GM18519 (cell line): ENCODE measurements around the gene PLXNA1.

Experiments
- ATAC-seq: cut with Tn5 transposase; IDR thresholded peaks from one replicate; pipeline ENCODE4 v1.9.1; 2021; ENCODE audit warnings: mild to moderate bottlenecking, moderate library complexity; ENCODE audit not compliant: unreplicated experiment, low FRiP score

Gene PLXNA1

DNA sequence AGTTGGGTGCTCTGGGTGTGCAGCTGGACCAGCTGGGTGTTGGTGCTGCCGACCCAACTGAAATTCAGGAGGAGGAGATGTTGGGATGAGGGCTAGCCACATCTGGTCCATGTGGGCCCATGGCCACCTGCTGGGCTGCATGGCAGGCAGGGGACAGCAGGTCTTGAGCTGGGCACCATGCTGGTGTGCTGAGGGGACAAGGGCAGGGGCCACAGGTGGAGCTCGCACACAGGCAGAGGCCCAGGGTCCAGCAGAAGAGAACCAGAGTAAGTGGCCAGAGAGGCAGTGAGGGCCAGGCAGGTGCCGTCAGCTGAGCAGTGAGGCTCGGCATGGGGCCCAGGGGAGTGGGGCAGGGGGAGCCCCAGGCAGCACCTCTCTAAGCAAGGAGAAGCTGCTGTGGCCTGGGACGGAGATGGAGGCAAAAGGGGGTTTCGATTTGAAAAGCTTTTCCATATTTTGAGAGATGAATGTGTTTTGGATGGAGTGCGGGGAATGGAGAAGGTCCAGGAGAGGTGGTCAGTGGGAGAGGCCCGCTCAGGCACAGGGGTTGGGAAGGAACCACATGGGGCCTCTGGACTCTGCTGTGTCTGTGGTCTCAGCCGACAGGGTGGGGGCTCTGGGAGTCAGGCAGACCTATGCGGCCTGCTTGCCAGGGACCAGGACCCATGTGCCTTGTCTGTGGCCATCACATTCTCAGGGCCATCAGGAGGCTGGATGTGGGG is 30.5 kb upstream of the PLXNA1 start:
- ATAC-seq, result no peak

DNA sequence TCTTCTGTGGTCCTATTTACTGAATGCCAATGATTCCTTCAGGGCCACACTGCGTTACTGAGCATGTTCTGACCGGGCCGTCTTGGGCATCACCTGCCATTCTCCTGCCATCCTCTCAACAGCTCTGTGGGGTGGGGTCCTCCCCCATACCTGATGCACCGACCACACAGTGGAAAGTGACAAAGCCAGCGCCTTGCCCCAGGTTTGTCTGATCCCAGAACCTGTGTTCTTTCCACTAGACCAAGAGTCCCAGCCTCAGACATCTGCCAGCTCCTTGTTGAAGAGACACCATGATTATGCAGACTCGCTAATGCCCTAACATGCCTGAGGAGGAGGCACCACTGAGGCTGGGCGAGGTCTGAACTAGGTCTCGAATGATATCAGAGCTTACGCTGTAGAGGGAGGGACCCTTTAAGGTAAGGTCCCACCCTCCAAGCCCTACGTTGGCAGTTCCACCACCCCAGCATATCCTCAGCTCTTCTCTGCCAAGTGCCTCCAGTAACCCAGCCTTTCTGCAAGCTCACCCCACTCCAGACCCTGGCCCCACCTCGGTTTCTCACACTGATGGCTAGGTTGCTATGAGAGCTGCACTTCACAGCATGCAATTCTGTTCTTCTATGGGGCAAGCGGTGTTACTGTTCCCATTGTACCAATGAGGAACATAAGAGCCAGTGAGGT is 29.8 kb upstream of the PLXNA1 start:
- no peak for ATAC-seq

DNA sequence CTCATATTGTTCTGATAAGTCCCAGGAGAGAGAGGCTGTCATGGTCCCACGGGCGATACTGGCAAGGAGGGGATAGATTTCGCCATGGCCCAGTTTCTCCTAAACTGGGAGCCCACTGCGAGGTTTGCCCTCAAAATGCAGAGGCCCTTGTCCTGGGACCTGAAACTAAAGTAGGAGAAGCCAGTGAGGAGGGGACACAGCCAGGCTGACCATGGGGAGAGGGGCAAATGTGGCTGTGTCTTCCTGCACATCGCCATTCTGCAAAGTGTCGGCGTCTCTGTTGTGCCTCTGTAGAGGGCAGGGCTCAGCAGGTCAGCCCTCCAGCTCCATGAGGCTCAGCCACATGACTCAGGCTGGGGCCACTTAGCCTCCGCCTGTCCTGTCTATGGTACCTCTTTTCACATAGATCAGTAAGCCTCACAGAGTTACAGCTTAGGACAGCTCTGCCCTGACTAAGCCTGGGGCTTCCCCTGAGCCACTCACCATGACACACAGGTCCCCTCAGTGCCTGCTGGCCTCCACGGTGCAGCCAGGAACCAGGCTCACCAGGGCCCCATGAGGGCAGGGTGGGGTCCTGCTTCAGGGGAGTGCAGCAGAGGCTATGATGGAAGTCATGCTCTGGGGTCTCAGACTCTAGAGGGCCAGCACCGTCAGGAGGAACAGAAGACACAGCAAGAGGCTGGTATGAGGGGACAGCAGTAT is 28.6 kb upstream of the PLXNA1 start:
- ATAC-seq, result no peak

DNA sequence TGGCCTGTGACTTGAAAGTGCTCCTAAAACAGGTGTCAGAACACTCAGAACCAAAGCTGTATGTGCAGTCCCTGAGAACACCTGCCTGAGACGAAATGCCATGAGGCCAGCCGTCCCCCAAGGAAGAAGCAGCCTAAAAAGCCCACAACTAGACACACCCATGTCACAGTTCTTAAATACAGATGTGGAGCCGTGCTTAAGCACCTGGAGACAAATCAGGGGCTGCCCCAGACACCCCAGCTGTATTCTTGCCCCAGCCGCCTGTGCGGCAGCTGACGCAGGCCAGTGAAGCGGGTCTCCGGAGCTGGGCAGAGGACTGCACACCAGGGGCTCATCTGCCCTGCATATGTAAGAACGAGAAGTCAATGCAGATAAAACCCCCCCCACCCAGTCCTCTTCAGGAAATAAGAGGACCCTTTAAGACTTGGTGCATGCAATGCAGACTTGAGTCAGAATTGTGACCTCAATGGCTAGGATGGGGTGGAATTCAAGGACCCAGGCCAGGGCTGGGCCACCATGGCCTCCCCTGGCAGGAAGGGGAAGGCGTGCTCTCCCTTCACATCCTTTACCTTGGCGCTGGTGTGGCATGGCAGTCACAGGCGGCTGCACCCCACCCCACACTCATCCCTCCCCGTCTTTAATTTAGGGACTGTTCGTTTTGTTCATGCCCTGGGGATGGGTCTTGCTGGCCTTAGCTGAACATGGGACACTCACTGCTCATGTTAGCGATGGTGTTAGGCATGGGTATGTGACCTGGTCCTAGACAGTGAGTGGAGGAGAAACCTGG is 27.7 kb upstream of the PLXNA1 start:
- no peak for ATAC-seq

DNA sequence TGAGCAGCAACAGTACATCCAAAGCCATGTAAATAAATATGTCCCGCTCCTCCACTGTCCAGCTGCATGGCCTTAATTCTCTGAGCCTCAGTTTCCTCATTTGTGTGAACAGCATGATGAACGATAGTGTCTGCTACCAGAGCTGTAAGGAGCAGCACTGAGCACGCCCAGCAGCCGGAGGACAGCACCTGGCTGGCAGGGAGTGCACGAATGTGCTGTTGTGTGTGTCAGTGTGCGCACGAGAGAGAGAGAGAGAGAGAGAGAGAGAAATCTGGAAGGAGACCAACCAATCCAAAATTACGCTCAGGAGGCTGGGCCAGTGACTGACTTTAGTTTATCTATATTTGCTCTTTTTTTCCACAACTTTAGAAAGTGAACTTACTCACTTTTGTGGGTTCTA is 26.6 kb upstream of the PLXNA1 start:
- no peak for ATAC-seq

DNA sequence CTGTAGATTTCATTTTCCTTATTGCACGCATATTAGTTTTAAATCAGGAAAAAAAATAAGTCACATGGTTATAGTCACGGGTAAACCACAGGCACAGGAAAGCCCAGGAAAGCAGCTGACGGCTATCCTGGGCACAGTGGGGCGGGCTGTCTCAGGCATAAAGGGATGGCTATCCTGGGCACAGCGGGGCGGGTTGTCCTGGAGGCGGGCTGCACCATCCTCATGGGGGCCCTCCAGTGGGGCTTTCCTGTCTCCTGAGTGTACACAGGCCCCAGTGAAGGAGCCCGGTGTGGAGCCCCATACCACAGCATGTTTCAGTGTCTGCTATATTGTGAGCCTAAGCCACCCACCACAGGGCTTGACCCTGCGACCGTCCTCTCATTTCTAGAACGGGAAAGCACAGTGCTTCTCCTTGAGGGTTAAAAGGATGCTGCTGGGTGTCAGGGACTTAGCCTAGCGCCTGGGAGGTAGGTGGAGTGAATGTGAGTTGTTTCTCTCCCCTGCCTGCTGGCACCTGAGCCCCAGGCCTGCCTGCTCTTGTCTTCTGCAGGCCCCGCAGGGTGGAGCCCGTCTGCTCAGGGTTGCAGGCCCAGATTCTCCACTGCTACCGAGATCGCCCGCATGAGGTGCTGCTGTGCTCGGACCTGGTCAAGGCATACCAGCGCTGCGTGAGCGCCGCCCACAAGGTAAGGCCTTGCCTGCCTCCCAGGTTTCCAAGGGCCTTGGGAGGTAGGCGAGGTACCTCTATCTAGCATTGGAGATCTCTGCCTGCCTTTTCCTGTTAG is 25.9 kb upstream of the PLXNA1 start:
- ATAC-seq, result no peak

DNA sequence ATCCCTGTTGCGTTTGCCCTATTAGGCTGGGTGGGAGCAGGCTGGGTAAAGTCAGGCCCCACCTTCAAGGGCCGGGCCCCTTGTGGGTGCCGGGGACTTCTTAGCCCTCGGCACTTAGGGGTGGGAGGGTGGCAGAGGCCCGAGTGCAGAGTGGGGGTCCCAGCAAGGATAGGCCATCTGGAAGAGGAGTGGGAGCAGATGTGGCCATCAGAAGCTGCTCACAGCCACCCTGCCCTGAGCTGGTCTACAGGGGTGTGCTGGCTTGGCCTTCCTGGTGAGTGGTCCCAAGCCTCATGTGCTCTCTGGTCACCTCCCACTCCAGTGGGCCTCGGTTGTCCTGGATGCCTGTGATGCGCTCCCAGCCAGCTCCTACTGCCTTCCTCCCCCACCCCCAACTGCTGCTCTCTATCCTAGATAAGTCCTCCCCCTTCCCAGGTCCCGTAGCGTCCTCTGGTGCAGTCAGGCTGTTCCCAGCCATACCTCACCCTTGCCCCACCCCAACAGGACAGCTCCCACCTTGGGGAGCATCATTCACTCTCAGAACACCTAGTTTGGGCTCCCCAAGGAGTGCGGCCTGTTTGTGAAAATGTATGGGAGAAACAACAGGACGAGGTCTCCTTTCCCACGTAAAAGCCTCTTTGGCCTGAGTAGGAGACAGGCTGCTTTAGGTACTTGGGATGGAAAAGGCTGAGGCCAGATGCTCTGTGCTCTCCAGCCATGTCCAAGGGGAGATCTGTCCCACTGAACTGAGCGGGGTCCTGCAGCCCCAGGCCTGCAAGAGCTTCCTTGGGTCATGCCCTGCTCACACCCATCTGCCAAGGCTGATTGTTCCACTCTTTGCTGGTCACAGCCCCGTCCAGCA is 24.9 kb upstream of the PLXNA1 start:
- ATAC-seq, result no peak

DNA sequence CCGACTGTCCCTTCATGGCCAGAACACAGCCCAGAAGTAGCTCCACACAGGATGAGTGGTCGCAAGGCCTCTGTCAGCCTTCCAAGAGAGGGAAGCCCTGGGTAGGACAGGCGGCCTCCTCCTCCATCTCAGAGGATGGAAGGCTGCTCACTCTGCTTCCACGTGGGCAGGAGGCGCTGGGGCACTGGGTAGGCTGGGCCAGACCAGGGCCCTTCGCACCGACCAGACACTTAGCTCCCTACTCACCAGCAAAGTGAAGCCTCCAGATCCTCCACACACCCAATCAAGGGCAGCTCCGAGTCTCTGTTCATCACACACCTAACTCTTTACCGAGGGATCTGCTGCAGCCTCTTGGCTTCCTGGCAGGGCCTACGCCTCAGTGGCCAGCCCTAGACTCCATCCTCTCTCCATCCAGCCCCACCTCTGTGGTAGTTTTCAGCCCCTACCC is 24.3 kb upstream of the PLXNA1 start:
- ATAC-seq, result no peak

DNA sequence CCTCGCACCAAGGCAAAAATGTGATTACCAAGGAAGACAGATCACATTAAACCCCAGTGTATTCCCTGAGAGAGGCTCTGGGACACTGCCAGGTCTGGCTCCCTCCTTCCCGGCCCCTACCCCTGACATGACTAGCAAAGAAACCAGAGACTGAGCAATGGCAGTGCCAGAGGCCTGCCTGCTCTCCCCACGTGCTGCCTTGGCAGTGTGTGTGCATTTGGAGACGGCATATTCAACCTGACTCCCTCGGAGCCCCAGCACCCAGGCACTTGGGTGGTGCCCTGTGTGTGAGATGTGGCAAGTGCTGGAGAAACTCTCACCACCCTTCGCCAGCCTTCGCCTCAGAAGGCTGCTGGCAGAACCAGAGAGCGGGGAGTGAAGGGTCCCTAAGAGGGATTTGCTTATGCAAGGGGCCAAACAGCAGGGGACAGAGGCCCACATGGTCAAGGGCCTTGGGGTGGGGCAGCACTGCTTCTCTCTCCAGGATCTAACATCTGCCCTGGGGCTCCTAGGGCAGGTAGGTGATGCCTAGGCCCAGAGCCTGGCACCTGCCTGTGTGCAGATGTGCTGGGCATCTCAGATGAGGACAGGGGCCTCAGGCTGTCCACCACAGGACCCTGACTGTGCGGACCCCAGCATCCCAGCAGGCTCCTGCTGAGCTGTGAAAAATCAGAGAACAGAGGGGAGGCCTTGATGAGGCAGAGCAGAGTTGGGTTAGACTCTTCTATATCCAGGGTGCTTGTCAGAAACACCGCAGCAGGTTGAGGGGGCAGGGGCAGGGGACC is 23.6 kb upstream of the PLXNA1 start:
- no peak for ATAC-seq

DNA sequence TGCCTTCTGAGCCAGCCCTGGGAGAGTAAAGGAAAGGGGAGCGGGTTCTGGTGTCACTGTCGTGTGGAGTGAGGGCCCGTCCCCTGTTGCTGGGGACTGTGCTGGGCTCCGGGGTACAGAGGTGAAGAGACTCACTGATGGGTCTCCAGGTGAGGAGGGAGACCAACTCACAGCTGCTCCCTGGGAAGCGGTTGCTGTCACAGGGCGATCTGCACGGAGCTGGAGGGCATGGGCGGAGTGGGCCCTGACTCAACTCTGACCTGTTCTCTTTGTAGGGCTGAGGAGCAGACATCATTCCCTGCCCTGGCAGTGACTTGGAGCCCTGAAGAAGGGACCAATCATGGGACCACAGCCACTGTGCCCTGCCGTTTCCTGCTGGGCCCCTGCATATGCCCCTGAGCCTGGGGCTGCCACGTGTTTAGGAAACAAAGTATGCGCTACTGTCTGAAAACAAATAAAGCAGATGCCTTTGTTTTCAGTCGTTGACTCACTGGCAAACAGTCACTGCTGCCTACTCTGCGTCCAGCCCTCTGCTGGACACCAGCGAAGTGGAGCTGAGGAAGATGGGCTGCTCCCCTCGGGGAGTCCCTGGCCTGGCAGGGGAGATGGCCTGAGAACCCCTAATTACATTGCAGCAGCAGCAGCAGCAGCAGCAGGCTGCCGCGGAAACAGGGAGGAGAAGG is 22.9 kb upstream of the PLXNA1 start:
- ATAC-seq, result no peak

DNA sequence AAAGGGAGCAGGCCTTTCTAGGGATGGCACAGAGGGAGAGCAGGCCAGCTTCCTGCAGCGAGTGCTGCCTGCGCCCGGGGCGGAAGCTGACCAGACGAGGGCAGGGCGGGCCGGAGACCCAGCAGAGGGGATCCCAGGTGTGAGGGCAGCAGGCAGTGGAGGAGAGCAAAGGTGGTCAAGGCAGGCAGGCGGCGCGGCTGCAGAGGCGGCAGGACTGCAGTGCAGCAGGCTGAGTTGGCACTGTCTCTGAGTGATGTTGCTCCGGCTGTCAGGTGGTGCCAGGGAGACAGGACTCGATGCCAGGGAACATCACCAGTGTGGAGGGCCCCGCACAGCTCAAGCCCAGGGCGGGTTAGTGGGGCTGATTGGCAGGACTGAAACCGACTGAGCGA is 22.3 kb upstream of the PLXNA1 start:
- ATAC-seq, result no peak

DNA sequence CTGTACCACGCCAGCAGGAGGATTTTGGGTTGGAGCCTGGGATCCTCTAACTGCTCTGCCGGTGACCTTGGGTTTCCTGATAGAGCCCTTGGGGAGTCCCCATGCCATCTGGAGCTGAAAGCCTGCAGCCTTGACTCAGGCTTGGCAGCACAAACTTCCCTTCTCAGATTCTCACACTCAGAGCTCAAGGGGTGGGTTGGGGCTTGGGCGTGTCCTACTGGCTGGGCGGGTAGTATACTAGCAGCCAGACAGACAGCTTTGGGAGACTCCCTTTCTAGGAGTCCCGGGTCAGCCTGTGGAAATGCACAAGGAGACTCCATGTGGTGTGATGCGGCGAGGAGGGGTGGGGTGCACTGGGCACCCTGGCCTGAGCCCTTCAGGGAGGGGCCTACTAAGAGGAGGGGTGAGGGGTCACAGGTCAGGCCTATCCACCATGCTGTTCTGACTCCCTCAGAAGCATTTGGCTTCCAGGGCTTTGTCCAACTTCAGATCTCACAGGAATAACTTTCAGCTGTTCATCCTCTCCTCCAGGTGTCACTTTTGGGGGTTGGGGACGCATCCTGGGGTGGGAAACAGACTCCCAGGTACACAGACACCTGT is 21.6 kb upstream of the PLXNA1 start:
- ATAC-seq, result no peak

DNA sequence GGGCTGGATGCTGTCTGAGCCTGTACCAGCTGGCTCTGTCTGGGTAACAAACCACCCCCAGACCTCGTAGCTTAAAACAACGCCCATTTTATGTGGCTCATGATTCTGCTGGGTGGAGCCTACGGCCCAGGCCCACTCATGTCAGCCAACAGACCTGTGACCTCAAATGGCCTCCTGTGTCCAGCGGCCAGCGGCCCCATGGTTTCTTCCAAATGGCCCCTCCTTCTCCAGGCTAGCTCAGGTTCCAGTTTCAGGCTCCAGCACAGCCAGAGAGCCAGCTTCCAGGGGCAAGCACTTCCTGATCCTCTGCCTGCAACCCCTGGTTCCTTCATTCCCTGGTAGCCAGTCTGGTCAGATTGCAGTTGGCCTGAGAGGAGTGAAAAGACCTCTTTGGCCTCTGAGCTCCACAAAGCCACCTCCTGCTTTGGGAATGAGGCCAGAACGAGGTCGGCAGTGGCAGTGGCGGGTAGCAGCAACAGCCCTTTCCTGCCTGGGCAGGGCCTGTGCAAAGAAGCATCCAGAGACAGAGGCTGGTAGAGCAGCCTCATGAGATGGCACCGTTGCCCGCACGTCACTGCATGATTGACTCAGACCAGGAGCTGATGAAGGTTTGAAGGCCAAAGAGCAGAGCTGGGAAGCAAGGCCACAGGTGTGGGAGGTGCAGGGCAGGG is 21.0 kb upstream of the PLXNA1 start:
- no peak for ATAC-seq

DNA sequence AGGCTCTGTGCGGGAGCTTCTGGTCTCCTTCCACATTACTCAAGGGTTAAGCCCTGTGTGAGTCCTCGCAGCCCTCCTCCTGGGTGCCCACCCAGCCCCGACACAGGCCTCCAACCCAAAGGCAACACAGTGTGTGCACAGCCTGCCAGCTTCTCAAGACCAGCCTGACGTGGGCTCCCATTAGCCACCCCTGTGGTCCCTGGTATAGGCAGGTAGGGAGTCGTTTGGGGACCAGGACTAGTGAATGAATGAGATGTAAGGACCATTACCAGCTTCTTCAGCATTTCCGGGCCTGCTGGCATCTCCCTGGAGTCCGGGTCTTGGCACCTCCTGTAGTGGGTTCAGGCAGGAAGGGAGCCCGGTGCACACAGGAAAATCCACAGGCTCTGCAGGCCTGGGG is 20.2 kb upstream of the PLXNA1 start:
- ATAC-seq, result no peak

DNA sequence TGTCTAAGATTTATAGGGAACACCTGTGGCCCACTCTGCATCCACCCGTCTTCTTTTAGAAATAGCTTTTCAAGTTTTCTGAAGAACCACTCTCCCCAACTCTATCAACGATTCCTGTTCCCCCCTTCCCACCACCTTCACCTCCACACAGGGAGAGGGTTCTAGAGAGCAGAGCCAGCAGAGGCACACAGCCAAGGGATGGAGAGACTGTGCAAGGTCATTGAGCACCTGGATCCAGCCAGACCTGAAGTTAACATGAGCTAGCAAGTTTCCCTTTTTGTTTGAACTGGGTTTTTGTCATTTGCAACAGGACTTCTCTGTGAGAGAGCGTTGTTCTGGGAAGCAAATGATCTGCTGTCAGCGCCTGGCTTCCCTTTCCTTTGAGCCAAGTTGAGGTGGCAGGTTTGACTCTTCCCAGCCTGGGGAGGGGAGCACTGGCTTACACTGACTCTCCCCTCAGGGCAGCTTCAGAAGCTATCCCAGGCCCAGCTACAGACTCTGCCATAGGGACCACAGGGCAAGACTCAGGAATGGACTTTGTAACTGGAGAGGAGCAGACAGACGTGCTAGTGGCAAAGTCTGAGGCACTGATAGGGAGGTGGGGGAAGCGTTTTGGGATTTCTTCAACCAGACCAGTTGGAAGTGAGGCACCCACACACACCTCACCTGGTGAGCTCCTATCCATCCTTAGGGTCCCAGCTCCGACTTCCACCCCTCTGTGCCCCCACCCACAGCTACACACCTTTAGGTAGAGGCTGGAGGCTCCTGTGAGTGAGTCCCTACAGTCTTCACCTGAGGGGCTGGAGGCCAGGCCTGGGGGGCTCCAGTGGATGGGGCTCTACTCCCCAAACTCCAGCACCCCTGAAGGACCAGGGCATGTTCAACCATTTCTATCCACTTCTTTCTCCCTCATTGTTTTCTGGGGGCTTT is 19.4 kb upstream of the PLXNA1 start:
- ATAC-seq, result no peak

DNA sequence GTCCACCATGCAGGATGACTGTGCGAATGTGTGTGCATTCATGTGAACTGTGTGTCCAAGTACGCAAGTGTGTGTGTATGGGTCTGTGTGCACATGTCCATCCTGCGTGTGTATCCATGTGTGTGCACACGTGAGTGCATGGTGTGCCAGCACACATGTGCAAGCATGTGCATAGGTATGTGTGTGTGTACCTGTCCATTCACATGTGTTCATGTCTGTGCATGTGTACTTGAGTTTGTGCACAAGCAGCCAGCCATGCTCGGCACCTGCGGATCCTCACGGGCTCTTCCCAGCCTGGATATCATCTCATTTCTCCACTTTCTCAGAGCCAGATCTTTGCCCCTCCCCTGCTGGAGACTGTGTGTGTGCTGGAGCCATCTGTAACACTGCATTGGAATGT is 18.7 kb upstream of the PLXNA1 start:
- no peak for ATAC-seq
